ENCODE data around the gene SYNCRIP.

DNA sequence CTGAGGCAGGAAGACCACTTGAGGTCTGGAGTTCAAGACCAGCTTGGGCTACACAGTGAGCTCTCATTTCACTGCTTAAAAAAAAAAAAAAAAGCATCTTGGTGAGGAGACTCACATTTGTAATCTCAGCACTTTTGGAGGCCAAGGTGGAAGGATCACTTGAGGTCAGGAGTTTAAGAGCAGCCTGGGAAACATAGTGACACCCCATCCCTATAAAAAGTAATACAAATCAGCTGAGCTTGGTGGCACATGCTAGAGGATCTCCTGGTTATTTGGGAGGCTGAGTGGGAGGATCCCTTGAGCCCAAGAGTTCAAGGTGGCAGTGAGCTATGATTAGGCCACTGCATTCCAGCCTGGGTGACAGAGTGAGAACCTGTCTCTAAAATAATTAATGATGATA, 29.4 kb upstream of the SYNCRIP start:
- no peak for TF ChIP-seq POLR2A (IDR thresholded peaks at IDR 0.05; ENCODE audit: low read length)
- TF ChIP-seq GATA1 (IDR thresholded peaks at IDR 0.05; ENCODE audit: low read depth, low read length), result no peak
